Loucy (cell line): ENCODE results near the gene TMEM255A.

Source experiments
- EZH2phosphoT487 ChIP-seq: fragments of 200-600 bp; IDR thresholded peaks from 2 replicates; pipeline ENCODE4 v1.6.1; 2018; ENCODE audit warnings: antibody characterized with exemption, mild to moderate bottlenecking, moderate library complexity, borderline replicate concordance
- TF ChIP-seq, protein P1 (sequence below): fragments of 200-600 bp; sonication (generic); conservative IDR thresholded peaks from 2 replicates; pipeline ENCODE4 v1.5.1; 2014; ENCODE audit warnings: mild to moderate bottlenecking, antibody characterized with exemption, low read length

DNA sequence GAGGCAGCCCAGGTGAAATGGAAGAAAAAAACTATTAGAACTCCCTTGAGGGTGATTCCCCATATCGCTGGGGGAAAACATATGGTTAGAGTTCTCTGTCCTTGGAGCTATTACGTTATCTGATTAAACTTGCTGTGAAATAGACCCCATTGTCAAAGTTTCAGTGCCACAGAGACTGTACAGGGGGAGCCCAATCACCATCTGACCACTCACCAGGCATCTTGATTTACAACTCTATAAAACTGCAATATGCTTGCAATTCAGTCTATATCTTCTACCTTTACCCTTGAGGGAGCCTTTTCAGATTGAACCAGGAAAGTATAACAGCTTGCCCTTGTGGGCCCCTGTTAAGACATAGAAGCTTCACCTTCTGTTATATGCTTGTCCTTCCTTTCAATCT, 18.2 kb downstream of the TMEM255A start:
- TF ChIP-seq, protein P1, sequence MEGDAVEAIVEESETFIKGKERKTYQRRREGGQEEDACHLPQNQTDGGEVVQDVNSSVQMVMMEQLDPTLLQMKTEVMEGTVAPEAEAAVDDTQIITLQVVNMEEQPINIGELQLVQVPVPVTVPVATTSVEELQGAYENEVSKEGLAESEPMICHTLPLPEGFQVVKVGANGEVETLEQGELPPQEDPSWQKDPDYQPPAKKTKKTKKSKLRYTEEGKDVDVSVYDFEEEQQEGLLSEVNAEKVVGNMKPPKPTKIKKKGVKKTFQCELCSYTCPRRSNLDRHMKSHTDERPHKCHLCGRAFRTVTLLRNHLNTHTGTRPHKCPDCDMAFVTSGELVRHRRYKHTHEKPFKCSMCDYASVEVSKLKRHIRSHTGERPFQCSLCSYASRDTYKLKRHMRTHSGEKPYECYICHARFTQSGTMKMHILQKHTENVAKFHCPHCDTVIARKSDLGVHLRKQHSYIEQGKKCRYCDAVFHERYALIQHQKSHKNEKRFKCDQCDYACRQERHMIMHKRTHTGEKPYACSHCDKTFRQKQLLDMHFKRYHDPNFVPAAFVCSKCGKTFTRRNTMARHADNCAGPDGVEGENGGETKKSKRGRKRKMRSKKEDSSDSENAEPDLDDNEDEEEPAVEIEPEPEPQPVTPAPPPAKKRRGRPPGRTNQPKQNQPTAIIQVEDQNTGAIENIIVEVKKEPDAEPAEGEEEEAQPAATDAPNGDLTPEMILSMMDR = 0 out of 2 replicates have a peak, but pooled peaks have one; percentile 12
- TF ChIP-seq EZH2phosphoT487 = no peak
